GM18951 (cell line): ENCODE data around the gene IQCM.

Experiments used
- POLR2A ChIP-seq: IDR thresholded peaks from 4 replicates; pipeline ENCODE4 v1.6.1; 2011; ENCODE audit warnings: mild to moderate bottlenecking; ENCODE audit not compliant: insufficient read length, insufficient read depth; ENCODE audit errors: extremely low read depth
- in situ Hi-C: fragments of 300-500 bp; cut with MboI; formaldehyde crosslinking; loops from one replicate; pipeline ENCODE4 v1.12.0; 2022; ENCODE audit warnings: low sequenced_read_pairs, mixed read lengths, inconsistent platforms; ENCODE audit not compliant: unreplicated experiment

Gene IQCM

GRCh38 chr4:149752729-149753128 lies 62.9 kb downstream of the IQCM start:
- no peak for TF ChIP-seq POLR2A
- in situ Hi-C loops = no loop called here

DNA sequence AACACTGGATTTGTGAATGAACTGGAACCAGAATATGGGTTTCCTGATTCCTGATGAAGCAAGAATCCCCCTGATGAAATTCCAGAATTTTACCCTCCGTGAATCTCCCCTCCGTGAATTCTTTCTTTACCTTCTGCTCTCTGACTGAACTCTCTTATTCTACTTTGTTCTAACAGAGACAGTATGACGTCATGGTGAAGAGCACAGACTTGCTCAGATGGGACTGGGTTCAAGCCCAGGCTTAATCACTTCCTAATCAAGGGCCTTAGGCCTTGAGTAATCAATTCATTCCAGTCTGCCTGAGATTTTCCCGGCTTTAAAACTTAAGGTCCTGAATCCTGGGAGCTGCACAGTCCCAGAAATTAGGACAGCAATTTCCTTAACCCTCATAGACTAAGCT lies 64.5 kb downstream of the IQCM start:
- in situ Hi-C loops = no loop called here

DNA sequence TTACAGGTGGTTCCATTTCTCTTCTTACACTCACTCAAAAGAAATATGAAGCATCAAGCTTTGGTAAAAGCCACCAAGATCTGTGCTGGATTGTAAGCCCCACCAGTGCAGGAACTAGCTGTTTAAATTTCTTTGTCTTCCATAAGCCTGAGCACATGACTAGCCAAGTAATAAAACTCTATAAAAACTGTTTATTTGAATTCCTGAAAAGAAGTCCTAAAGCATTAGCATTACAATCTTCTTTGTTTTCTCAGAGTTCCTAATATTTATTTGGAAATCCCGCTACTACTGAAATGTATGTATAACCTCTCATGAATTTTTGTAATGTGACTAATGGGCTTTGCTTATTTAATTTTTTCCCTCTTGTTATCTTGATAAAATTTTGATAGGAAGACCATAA lies 65.9 kb downstream of the IQCM start:
- TF ChIP-seq POLR2A = no peak
- in situ Hi-C loops = no loop called here

More for the DNA sequence above, 64.5 kb downstream of the IQCM start:
- TF ChIP-seq POLR2A = no peak

DNA sequence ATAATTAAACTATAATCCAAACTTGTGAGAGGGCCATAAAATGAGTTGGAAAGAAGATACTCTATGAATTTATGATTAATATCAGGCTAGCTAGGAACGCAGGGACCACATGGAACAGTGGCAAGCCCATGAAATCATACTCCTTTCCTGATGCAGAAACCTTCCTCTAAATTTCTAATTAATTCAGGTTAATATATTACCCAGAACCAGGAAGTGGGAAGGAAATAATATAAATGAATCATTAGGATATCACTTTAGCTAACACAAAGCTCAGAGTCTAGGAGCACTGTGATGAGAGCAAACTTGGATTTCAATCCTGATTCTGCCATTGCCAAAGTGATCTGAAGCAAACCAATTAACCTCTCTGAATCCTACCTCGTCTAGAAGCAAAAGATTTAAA lies 68.0 kb downstream of the IQCM start:
- in situ Hi-C loops = no loop called here
- no peak for TF ChIP-seq POLR2A

DNA sequence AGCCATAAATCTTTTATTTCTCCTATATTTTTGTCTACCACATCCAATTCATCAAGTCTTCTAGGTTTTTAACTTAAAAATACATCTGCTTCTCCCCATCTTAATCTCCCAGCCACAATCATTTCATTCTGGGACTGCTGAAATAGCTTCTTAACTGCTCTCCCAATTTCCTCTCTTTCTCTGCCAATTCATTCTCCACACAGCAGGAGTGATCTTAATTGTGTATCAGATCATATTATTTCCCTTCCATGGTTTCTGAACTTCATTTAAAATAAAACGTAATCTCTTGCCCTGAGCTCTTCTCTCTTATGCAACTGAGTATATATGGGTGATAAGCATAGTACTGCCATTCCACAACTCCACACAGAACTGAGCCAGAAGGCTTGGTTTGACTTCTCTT lies 69.4 kb downstream of the IQCM start:
- in situ Hi-C loops = no loop called here

DNA sequence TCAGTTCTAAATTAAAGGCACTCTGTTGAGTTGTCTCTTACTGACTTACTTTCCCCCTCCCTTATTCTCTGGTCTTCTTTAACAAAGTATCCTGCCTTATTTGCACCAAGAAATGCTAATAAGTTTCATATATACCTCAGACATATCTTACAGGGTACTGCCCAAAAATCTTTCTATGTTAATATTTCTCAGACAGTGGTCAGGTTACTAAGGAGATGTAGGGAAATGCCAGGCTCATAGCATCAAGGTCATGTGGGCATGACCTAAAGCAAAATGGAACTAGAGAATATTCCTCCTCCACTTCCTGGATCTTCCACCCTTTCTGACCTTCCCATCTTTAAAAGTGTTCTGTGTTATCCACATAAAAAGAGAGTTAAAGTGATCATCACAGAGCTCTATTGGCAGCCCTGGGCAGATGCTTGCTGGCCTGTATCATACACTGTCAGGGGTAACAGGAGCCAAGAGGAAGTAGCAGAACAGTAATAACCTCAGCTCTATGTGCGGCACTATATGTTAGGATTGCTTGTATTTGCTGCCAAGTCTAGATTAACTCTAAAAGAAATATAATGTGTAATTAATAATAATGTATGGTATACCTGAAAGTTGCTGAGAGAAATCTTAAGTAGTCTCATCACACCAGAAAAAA lies 74.3 kb downstream of the IQCM start:
- TF ChIP-seq POLR2A = no peak

More for the DNA sequence above, 69.4 kb downstream of the IQCM start:
- TF ChIP-seq POLR2A = no peak

DNA sequence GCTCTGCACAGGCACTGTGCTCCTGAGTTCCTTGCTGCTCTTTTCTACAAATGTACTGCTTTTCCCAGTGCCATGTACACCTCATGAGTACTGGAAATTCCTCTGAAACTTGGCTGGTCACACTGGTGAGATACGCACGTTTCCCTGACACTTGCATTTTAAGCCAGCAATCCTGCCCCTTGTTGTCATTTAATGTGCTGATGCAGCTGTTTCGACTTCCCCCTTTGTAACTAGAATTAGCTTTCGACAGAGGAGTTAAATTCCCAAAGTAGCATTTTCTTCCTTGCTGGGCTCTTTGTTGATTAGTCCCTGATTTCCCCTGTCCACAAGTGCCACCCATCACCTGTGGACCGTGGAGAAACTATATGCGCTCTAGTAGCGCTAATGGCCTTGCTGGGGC lies 77.5 kb downstream of the IQCM start:
- in situ Hi-C loops = no loop called here
- no peak for TF ChIP-seq POLR2A

More for the DNA sequence above, 74.3 kb downstream of the IQCM start:
- in situ Hi-C loops = no loop called here

- in situ Hi-C loops = no loop called here
- TF ChIP-seq POLR2A = no peak
These were observed 79.8 kb downstream of the IQCM start for GRCh38 chr4:149735796-149736195.

DNA sequence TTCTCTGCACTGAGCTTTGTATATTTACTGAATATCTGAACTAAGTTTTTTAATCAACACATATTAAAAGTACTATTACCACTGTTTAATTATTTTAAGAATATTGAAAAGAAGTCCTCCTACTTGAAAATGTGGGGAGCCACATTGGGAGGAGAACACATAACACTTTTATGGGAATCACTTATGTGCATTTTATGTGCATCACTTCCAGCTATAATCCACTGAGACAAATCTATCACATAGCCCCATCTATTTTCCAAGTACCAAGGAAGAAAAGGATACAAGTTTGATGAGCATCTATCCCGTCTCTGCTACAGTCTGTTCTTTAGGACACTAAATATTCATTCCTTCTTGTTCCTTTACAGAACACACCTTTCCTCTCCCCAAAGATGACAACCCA lies 87.2 kb downstream of the IQCM start:
- no peak for TF ChIP-seq POLR2A
- in situ Hi-C loops = no loop called here

DNA sequence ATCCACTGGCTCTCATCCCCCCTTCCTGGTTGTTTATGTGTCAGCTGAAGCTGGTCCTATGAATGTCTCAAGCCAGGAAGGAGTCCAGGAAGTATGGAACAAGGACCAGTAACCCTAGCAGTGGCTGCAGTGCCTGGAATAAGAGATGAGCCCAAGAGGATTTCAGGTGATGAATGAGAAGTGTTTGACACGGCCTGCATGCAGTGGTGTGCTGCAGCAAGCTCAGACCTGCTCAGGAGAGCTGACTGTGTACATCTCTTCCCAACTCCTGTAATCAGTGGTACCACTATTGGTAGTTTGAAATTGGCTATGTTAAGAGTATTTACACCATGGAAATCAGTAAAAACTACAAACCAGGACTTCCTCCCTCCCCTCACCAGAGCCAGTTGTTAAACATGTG lies 88.0 kb downstream of the IQCM start:
- in situ Hi-C loops = no loop called here
- no peak for TF ChIP-seq POLR2A

- in situ Hi-C loops = no loop called here
- TF ChIP-seq POLR2A = no peak
These were observed 92.6 kb downstream of the IQCM start for GRCh38 chr4:149723065-149723464.

GRCh38 chr4:149719806-149720205 lies 95.8 kb downstream of the IQCM start:
- in situ Hi-C loops = no loop called here
- TF ChIP-seq POLR2A = no peak

- no peak for TF ChIP-seq POLR2A
- in situ Hi-C loops = no loop called here
These were observed 96.3 kb downstream of the IQCM start for GRCh38 chr4:149719357-149719756.

- in situ Hi-C loops = no loop called here
- TF ChIP-seq POLR2A = no peak
These were observed 97.1 kb downstream of the IQCM start for GRCh38 chr4:149718500-149718899.

DNA sequence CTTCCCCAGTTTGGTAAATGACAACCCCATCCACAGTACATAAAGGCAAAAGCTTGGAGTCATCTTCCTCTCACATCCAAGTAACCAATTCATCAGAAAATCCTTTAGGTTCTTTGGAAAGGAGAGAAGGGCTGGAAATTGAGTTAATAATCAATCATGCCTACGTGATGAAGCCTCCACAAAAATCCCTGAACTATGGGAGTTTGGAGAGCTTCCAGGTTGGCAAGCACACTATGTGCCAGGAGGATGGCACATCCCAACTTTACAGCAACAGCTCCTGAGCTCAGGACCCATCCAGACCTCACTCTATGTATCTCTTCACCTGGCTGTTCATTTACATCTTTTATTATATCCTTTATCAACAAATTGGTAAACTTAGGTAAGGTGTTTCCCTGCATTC lies 98.9 kb downstream of the IQCM start:
- in situ Hi-C loops = no loop called here

More for the DNA sequence above, 98.9 kb downstream of the IQCM start:
- no peak for TF ChIP-seq POLR2A
